Right atrium auricular region (tissue), 2 donors: Measurements from ENCODE around the gene LAMA5. TPM values are rescaled to one million over a fixed set of nuclear protein-coding genes. Genes with fewer than 3 reads are reported as not detected.
"Not testable (repeated sequence)": the region's sequence is repeated elsewhere in the genome, so short reads cannot be mapped to it uniquely, and the experiment has no call there.

ENCODE experiments used
- DNase-seq: peaks from one replicate; pipeline ENCODE4 v3.0.0-alpha.2; 2019; ENCODE audit warnings: low spot score
- H3K27ac ChIP-seq, 2 donors: fragments of 200-600 bp; sonication (generic); 1 replicate in 1 of 2; 2 replicates in 1 of 2; pipeline ENCODE4 v1.5.1; 2016 to 2019
- H3K27me3 ChIP-seq, 2 donors: fragments of 200-600 bp; sonication (generic); one replicate each; pipeline versions ENCODE4 v1.5.1 to v1.6.0; 2017 to 2019
- H3K36me3 ChIP-seq: fragments of 200-600 bp; sonication (generic); one replicate; pipeline ENCODE4 v1.5.1; 2016
- H3K4me1 ChIP-seq, 2 donors: fragments of 200-600 bp; sonication (generic); one replicate each; pipeline versions ENCODE4 v1.5.1 to v1.6.0; 2017 to 2019
- H3K4me3 ChIP-seq, 2 donors: fragments of 200-600 bp; sonication (generic); 1 replicate in 1 of 2; 2 replicates in 1 of 2; pipeline ENCODE4 v1.5.1; 2017 to 2019; ENCODE audit warnings: mild to moderate bottlenecking in 1 of 2, moderate library complexity in 1 of 2
- H3K9me3 ChIP-seq, 2 donors: fragments of 200-600 bp; sonication (generic); one replicate each; pipeline ENCODE4 v1.5.1; 2019
- CTCF ChIP-seq, 2 donors: fragments of 200-600 bp; sonication (generic); IDR thresholded peaks; one replicate each; pipeline ENCODE4 v1.5.1; 2019; ENCODE audit warnings: antibody characterized with exemption in 2 of 2
- total RNA-seq, 2 donors: library from RNA; depleted of rRNA; stranded (reverse); fragments of >200 nt; gene quantifications; one replicate each; pipeline ENCODE4 v1.1.0, GENCODE V29; 2016

LAMA5 gene
- total RNA-seq, 2 donors from 2014 or later: 61.1 to 69.4 TPM

- DNase-seq: no peak
- Histone ChIP-seq H3K27ac (peak overlapping the region; percentile 57 to 78), H3K27me3 (no peaks in the 10 kb centered on the region), H3K4me1 (peaks cover 0 to 72% of the 10 kb centered on the region in 2 donors), H3K36me3 (no peaks in the 10 kb centered on the region), H3K9me3 (no peaks in the 10 kb centered on the region), H3K4me3 (no peak overlapping the region)
- no peak for TF ChIP-seq CTCF (IDR thresholded peaks at IDR 0.05)
Measured at GRCh38 chr20:62378215-62378614, 11.1 kb upstream of the LAMA5 start.

DNA sequence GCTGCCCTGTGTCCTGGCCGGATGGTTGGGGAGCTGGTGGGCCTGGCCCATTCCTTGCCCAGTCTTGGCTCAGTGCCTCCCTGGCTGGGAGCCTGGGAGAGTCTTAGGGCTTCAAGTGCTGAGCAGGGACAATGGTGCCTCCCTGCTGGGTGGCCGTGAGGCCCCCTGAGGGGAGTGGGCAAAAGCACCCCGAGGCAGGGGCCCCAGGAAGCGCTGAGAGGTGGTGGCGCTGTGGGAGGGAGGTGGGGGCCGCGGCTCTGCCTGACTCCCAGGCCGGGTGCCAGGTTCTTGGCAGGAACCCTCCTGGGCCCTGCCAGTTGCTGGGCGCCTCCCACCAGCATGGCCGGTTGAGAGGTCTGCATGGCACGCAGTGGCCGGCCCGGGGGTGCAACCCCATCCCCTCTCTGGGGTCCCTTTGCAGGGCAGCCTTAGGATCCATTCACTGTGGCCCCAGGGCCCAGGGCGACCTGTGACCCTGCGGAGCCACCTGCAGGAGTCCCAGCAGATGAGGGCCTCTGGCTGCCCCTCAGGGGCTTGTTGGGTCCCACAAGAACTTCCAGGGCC, 10.6 kb upstream of the LAMA5 start:
- no peak overlapping the region for H3K4me3 ChIP-seq
- H3K4me1 ChIP-seq: peaks cover 0 to 72% of the 10 kb centered on the region in 2 donors
- no peaks in the 10 kb centered on the region for H3K9me3 ChIP-seq
- TF ChIP-seq CTCF (IDR thresholded peaks at IDR 0.05): no peak
- no peaks in the 10 kb centered on the region for H3K27me3 ChIP-seq
- DNase-seq: no peak
- peak overlapping the region; percentile 57 to 78 for H3K27ac ChIP-seq
- H3K36me3 ChIP-seq: no peaks in the 10 kb centered on the region

GRCh38 chr20:62377064-62377461, 10.0 kb upstream of the LAMA5 start:
- no peak for DNase-seq
- Histone ChIP-seq H3K9me3 (no peaks in the 10 kb centered on the region), H3K27me3 (no peaks in the 10 kb centered on the region), H3K36me3 (no peaks in the 10 kb centered on the region), H3K4me3 (no peak overlapping the region), H3K4me1 (peaks cover 0 to 67% of the 10 kb centered on the region in 2 donors), H3K27ac (peak overlapping the region; percentile 57 to 78)
- TF ChIP-seq CTCF (IDR thresholded peaks at IDR 0.05): no peak

DNA sequence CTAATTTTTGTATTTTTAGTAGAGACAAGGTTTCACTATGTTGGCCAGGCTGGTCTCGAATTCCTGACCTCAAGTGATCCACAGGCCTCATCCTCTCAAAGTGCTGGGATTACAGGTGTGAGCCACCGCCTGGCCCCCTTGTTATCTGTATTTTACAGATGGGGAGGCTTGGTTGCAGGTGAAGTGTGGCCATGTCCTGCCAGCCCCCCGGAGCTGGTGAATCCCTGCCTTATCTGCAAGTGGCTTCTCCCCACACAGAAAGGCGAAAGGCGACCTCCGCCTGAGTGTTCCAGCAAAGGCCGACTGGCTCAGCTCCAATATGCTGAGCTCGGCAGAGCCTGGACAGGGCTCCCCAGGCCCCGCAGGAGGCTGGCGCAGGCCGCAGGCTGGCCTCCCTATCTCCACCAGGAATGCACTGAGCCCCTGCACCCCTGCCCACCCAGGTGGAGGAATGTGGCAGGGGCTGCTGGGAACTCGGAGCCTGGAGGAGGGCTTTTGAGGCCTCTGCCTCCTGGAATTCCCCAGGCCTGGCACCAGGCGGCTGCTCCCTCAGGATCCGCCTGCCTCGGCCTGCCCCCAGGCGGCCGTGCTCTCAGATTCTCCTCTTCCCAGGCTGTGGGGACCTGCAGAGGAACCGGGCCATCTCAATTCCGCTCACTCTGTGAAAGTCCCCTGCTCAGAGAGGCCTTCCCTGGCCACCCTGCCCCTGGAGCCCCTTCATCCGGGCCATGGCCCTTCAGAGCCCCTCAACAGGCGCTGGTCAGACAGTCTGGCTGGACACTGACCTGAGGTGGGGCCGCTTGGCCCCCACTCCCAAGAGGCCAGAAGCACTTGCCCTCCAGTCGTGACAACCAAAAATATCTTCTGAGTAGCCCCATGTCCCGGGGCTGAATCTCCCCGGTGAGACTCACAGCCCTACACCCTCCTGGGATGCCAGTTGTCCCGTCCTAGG, 9.3 kb upstream of the LAMA5 start:
- Histone ChIP-seq H3K4me1 (peaks cover 0 to 64% of the 10 kb centered on the region in 2 donors), H3K9me3 (no peaks in the 10 kb centered on the region), H3K36me3 (no peaks in the 10 kb centered on the region), H3K4me3 (no peak overlapping the region), H3K27me3 (no peaks in the 10 kb centered on the region), H3K27ac (peak overlapping the region; percentile 57 to 78)
- no peak for DNase-seq
- peak; percentile 33 to 63 for TF ChIP-seq CTCF (IDR thresholded peaks at IDR 0.05)

DNA sequence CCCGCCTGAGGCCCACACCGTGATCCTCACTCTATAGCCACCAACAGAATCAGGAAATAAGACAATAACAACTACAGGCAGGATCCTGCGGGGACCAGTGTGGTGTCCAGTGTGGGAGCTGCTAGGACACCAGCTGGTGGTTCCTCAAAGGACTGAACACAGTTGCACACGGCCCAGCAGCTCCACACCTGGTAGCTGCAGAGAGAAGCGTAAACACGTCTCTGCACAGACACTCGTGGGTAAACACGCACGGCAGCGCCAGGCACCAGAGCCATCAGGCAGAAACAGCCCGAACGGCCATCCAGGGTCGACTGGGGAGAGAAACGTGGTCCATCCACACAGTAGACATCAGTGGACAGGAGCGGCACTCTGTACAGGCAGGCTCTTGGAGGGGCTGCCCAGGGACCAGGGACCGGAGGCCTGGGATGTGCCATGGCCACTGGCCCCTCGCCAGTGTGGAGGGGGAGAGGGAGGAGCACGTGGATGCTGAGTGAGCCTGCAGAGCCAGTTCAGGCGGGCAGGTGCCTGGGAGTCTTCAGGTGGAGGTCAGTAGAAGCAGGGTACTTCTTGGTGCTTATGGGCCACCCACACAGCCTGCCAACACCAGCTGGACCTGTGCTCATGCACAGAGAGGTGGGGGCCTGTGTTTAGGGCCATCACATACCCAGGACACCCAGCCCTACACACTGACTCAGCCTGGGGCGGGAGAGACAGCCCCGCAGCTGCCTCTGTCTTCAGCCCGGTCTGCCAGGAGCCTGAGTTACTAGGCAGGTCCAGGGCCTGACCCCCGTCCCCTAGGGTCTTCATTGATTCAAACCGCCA, 7.4 kb upstream of the LAMA5 start:
- Histone ChIP-seq H3K27me3 (no peaks in the 10 kb centered on the region), H3K4me3 (no peak overlapping the region), H3K9me3 (no peaks in the 10 kb centered on the region), H3K4me1 (peaks cover 0 to 66% of the 10 kb centered on the region in 2 donors), H3K36me3 (no peaks in the 10 kb centered on the region), H3K27ac (peak overlapping the region in 1 of 2 donors; percentile 57)
- TF ChIP-seq CTCF (IDR thresholded peaks at IDR 0.05): no peak
- no peak for DNase-seq

DNA sequence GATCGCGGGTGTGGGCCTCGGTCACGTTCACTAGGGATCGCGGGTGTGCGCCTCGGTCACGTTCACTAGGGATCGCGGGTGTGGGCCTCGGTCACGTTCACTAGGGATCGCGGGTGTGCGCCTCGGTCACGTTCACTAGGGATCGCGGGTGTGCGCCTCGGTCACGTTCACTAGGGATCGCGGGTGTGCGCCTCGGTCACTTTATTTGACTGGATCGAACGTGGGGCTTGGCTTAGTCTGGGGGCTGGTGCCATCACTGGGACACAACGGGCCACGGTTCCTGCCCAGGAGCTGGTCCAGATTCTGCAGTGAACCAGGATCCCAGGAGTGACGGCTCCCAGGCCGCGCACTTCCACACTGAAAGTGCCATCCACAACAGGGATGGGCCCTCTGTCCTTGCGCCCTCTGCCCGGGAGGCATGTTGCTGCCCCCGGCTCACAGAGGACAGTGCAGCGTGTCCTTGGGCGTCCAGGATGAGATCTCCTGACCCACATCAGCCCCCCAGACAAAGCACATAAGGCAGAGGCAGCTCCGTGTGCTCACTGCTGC, 6.6 kb upstream of the LAMA5 start:
- H3K4me1 ChIP-seq: peaks cover 0 to 74% of the 10 kb centered on the region in 2 donors
- H3K27ac ChIP-seq, H3K4me3 ChIP-seq, DNase-seq, H3K27me3 ChIP-seq, H3K9me3 ChIP-seq, H3K36me3 ChIP-seq: not testable (repeated sequence)
